ENCODE data around the gene TUBA1A.
"Not testable (repeated sequence)": the region's sequence is repeated elsewhere in the genome, so short reads cannot be mapped to it uniquely, and the experiment has no call there.

Gene TUBA1A

DNA sequence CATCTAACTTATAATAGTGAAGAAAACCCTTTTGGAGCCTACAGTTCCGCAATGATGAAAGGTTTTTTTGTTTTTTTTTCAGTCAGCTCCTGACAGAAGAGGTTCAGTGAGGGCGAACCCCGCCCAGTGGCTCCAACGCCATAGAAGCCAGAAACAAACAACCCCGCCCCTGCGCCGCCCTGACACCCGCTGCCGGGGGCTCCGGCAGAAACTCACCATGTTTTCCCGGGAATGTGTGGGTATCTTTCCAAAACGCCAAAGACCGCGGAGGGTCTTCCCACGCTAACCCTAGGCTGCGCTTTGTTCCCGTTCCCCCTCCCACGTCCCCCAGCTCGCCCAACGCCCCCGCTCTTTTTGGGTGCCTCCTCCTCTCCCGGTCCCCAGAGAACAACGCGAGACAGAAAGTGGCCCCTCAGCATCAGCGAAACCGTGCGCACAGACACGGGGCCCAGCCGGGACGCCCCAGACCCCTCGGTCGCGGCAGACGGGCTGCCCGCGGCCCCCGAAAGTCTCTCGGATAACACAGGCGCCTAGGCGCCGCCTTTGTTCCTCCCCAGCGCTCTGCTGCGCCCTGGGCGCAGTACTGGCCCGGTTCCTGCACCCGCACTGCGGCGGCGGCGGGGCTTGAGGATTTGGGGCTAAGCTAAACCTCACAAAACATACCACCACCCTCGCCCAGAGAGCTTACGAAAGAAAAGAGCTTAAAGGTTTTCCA lies 522 bp downstream of the TUBA1A start:
- TF ChIP-seq Cebpa-rat (IDR thresholded peaks at IDR 0.05): no peak
- peaks cover 25% of the 10 kb centered on the region for H3K4me1 ChIP-seq
- no peaks in the 10 kb centered on the region for H3K27me3 ChIP-seq
- H3K9me3 ChIP-seq: no peaks in the 10 kb centered on the region
- peak overlapping the region; percentile 82 for H3K4me2 ChIP-seq
- H3K27ac ChIP-seq: peak overlapping the region; percentile 93
- H3K36me3 ChIP-seq: peaks cover 33% of the 10 kb centered on the region
- H3K9ac ChIP-seq: peak overlapping the region; percentile 94
- H4K20me1 ChIP-seq: peaks cover 27% of the 10 kb centered on the region
- peak overlapping the region; percentile 98 for H3K4me3 ChIP-seq

DNA sequence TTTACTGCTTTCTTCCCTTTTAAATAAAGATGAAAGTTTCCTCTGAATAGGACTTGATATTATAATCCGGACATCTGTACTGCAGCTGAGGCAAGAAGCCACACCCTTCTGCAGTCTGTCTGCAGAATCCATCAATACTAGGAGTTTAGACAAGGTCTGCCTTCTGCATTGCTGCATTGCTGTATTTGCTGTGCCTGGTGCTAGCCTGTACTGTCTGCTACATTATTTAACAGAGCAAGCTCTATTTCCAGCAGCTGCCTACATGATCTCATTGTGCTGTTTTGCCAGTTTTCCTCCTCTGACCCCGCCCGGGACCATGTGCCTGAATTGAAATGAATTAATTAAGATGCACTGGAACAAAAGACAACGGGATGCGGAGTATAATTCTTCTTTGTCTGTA lies 1.7 kb downstream of the TUBA1A start:
- peaks cover 34% of the 10 kb centered on the region for H3K36me3 ChIP-seq
- peaks cover 27% of the 10 kb centered on the region for H4K20me1 ChIP-seq
- H3K4me3 ChIP-seq: peak overlapping the region; percentile 98
- no peak overlapping the region for H3K27ac ChIP-seq
- peak overlapping the region; percentile 61 for H3K9ac ChIP-seq
- H3K4me1 ChIP-seq: peaks cover 25% of the 10 kb centered on the region
- no peaks in the 10 kb centered on the region for H3K9me3 ChIP-seq
- no peak for TF ChIP-seq Cebpa-rat (IDR thresholded peaks at IDR 0.05)
- peak overlapping the region; percentile 82 for H3K4me2 ChIP-seq
- H3K27me3 ChIP-seq: no peaks in the 10 kb centered on the region

DNA sequence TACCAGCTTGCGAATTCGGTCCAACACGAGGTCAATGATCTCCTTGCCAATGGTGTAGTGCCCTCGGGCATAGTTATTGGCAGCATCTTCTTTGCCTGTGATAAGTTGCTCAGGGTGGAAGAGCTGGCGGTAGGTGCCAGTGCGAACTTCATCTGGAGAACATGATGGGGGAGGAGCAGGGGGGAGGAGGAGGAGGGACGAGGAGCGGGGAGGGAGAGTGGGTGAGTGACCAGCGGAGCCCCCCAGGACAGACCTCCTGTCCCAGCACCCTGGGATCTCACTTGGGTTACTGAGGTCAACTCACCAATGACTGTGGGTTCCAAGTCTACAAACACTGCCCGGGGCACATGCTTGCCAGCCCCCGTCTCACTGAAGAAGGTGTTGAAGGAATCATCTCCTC lies 2.6 kb downstream of the TUBA1A start:
- Histone ChIP-seq H3K4me2 (peak overlapping the region; percentile 82; the same call in 1 of the 2 replicates), H3K4me1 (peaks cover 25% of the 10 kb centered on the region), H4K20me1 (peaks cover 27% of the 10 kb centered on the region), H3K36me3 (peaks cover 34% of the 10 kb centered on the region)
- H3K4me3 ChIP-seq, H3K27me3 ChIP-seq, H3K9me3 ChIP-seq, H3K9ac ChIP-seq, H3K27ac ChIP-seq: not testable (repeated sequence)

DNA sequence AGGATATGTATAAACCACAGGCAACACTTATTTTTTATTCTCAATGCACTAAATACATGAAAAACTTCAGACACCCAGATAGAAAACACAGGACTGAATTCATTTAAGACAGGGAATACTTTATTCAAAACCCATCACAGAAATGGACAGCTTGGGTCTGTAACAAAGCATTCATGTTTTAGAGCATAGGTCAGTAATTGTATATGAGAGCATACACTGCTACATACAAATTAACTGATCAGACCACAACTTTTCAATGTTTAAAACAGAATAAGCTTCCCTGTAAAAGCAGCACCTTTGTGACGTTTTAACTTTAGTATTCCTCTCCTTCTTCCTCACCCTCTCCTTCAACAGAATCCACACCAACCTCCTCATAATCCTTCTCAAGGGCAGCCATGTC lies 4.2 kb downstream of the TUBA1A start:
- H3K36me3 ChIP-seq: peaks cover 34% of the 10 kb centered on the region
- H3K4me2 ChIP-seq, H3K4me3 ChIP-seq: not testable (repeated sequence)

DNA sequence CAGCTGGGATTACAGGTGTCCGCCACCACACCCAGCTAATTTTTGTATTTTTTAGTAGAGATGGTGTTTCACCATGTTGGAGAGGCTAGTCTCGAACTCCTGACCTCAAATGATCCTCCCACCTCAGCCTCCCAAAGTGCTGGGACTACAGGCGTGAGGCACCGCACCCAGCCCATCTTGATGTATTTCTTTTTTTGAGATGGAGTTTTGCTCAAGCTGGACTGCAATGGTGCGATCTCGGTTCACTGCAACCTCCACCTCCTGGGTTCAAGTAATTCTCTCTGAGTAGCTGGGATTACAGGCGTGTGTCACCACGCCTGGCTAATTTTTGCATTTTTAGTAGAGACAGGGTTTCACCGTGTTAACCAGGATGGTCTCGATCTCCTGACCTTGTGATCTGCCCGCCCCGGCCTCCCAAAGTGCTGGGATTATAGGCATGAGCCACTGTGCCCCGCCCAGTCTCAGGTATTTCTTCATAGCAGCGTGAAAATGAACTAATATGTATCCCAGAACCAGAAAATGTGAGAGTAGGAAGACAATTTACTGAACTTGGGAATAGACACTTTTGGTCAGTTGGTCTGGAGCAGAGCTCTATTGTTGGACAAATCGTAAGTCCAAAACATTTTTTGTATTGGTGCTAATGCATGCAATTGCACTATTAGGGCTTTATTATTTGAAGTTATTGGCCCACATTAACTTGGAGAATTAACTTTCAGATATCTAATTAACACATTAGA lies 5.5 kb downstream of the TUBA1A start:
- not testable (repeated sequence) for H3K4me2 ChIP-seq, H3K27ac ChIP-seq, H3K4me3 ChIP-seq, H3K9ac ChIP-seq, H3K27me3 ChIP-seq, H3K9me3 ChIP-seq
- Histone ChIP-seq H4K20me1 (peaks cover 27% of the 10 kb centered on the region), H3K4me1 (peaks cover 12% of the 10 kb centered on the region), H3K36me3 (peaks cover 34% of the 10 kb centered on the region)

More for the DNA sequence above, 4.2 kb downstream of the TUBA1A start:
- not testable (repeated sequence) for H3K9ac ChIP-seq, H3K9me3 ChIP-seq, H3K27ac ChIP-seq, H3K27me3 ChIP-seq
- Histone ChIP-seq H3K4me1 (peaks cover 16% of the 10 kb centered on the region), H4K20me1 (peaks cover 27% of the 10 kb centered on the region)

DNA sequence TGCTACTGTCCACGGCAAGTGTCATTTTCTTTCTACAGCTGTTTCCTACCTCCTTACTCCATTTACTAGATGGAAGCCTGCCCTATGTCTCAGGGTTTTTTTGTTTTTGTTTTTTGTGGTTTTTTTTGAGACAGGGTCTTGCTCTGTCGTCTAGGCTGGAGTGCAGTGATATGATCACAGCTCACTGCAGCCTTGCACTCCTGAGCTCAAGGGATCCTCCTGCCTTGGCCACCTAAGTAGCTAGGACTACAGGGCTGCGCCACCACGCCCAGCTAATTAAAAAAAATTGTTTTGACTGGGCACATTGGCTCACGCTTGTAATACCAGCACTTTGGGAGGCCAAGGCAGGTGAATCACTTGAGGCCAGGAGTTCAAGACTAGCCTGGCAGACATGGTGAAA lies 14.7 kb downstream of the TUBA1A start:
- Histone ChIP-seq H3K4me3 (no peak overlapping the region), H3K27ac (no peak overlapping the region), H3K27me3 (no peaks in the 10 kb centered on the region), H3K4me1 (peaks cover 12% of the 10 kb centered on the region), H4K20me1 (no peaks in the 10 kb centered on the region), H3K36me3 (no peaks in the 10 kb centered on the region), H3K4me2 (peak overlapping the region; percentile 12; the same call in 1 of the 2 replicates), H3K9me3 (peaks cover 25% of the 10 kb centered on the region), H3K9ac (no peak overlapping the region)
- TF ChIP-seq Cebpa-rat (IDR thresholded peaks at IDR 0.05): no peak

DNA sequence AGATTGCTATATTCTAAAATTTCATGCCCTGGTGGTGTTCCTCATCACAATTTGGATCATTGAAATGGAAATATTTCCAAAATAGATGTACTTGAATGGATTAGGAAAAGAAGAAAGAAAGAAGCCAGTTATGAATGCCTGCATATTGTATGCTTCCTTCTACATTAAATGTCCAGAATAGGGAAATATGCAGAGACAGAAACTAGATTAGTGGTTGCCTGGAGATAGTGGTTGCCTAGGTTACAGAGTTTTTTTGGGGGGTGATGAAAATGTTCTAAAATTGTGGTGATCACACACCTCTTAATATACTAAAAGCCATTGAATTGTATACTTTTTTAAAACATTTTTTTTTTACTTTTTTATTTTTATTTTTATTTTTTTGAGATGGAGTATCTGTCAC lies 18.0 kb downstream of the TUBA1A start:
- no peaks in the 10 kb centered on the region for H3K27me3 ChIP-seq
- H4K20me1 ChIP-seq: no peaks in the 10 kb centered on the region
- H3K4me2 ChIP-seq: no peak overlapping the region
- no peaks in the 10 kb centered on the region for H3K36me3 ChIP-seq
- TF ChIP-seq Cebpa-rat (IDR thresholded peaks at IDR 0.05): no peak
- H3K9ac ChIP-seq: no peak overlapping the region
- peaks cover 12% of the 10 kb centered on the region for H3K4me1 ChIP-seq
- no peak overlapping the region for H3K4me3 ChIP-seq
- no peaks in the 10 kb centered on the region for H3K9me3 ChIP-seq
- H3K27ac ChIP-seq: no peak overlapping the region

DNA sequence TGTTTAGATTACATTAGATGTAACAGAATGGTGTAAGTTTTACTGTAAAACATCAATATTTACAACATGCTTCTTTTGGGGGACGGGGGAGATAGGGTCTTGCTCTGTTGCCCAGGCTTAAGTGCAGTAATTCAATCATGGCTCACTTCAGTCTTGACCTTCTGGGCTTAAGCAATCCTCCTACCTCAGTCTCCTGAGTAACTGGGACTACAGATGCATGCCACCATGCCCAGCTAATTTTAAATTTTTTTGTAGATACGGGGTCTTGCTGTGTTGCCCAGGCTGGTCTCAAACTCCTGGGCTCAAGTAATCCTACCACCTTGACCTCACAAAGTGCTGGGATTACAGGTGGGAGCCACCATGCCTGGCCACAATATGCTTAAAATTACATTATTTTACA lies 23.8 kb downstream of the TUBA1A start:
- Histone ChIP-seq H3K9me3 (no peaks in the 10 kb centered on the region), H4K20me1 (no peaks in the 10 kb centered on the region), H3K4me1 (peaks cover 19% of the 10 kb centered on the region), H3K36me3 (no peaks in the 10 kb centered on the region), H3K27ac (no peak overlapping the region), H3K4me2 (no peak overlapping the region), H3K27me3 (no peaks in the 10 kb centered on the region), H3K9ac (no peak overlapping the region), H3K4me3 (no peak overlapping the region)
- no peak for TF ChIP-seq Cebpa-rat (IDR thresholded peaks at IDR 0.05)

DNA sequence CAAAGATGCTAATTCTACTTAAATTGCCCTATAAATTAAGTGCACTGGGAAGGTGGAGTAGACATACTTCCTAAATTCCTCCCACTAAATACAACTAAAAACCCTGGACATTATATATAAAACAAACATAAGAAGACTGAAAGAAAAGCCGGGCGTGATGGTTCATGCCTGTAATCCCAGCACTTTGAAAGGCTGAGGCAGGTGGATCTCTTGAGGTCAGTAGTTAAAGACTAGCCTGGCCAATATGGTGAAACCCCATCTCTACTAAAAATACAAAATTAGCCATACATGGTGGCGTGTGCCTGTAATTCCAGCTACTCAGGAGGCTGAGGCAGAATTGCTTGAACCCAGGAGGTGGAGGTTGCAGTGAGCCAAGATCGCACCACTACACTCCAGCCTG lies 27.0 kb downstream of the TUBA1A start:
- not testable (repeated sequence) for H3K9ac ChIP-seq, H3K36me3 ChIP-seq, H3K9me3 ChIP-seq, H3K27me3 ChIP-seq, H4K20me1 ChIP-seq, H3K4me3 ChIP-seq, H3K27ac ChIP-seq
- Histone ChIP-seq H3K4me2 (peak overlapping the region; percentile 79; the same call in 1 of the 2 replicates), H3K4me1 (peaks cover 51% of the 10 kb centered on the region)

DNA sequence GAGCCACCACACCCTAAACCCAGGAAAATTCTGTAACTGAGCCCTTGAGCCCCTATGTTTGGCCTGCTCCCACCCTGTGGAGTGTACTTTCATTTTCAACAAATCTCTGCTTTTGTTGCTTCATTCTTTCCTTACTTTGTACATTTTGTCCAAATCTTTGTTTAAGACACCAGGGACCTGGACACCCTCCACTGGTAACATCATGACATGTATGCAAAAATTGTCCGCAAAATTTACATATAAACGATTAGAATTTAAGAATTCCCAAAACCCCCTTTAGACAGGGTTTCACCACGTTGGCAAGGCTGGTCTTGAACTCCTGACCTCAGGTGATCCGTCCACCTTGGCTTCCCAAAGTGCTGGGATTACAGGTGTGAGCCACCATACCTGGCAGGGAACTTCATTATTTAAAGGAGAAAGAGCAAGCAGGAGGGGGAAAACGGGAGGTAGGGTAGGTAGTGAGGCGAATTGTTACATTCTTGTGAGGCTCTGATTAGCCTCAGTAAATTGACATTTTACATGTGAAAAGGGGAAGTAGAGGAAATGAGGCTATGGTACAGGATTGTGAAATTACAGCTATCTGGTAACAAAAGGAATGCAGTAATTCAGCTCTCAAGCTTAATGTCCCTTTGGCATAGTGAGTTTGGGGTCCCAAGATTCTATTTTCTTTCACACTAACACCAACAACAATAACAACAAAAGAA lies 27.6 kb downstream of the TUBA1A start:
- 0 out of 2 replicates have a peak, but pooled peaks have one; percentile 9 for TF ChIP-seq Cebpa-rat (IDR thresholded peaks at IDR 0.05)
- Histone ChIP-seq H3K27me3 (no peaks in the 10 kb centered on the region), H3K27ac (peak overlapping the region; percentile 91), H3K9me3 (no peaks in the 10 kb centered on the region), H3K4me2 (peak overlapping the region; percentile 79), H3K9ac (no peak overlapping the region), H4K20me1 (no peaks in the 10 kb centered on the region), H3K4me3 (no peak overlapping the region), H3K36me3 (no peaks in the 10 kb centered on the region), H3K4me1 (peaks cover 56% of the 10 kb centered on the region)

Data from BLaER1 (cell line).